K562 (cell line): ENCODE data around the gene CPED1. TPM values are rescaled to one million over a fixed set of nuclear protein-coding genes. Genes with fewer than 3 reads are reported as not detected.

Experiments used
- E2F5 ChIP-seq: sonication (generic); formaldehyde crosslinking; IDR thresholded peaks from 2 replicates; pipeline ENCODE4 v1.8.0; 2022; ENCODE audit warnings: mild to moderate bottlenecking, missing genetic modification reagents
- RBM39 ChIP-seq: fragments of 200-400 bp; formaldehyde crosslinking; optimal IDR thresholded peaks from 2 replicates; pipeline ENCODE3; 2018; ENCODE audit warnings: low read depth, low read length
- REST ChIP-seq, 2 experiments: fragments of 450-650 bp; formaldehyde crosslinking in 1 of 2; IDR thresholded peaks; 2 replicates each; pipeline versions ENCODE4 v1.4.0 to v1.6.1; 2014 to 2020; ENCODE audit warnings: mild to moderate bottlenecking in 2 of 2, borderline replicate concordance in 1 of 2, low read depth in 1 of 2
- ZBTB40 ChIP-seq, 2 experiments: fragments of 450-650 bp in 1 of 2; sonication (generic) in 1 of 2; formaldehyde crosslinking in 1 of 2; IDR thresholded peaks; 2 replicates each; pipeline versions ENCODE4 v1.7.1 to v1.9.0; 2016 to 2022; ENCODE audit warnings: inconsistent platforms in 1 of 2, mild to moderate bottlenecking in 1 of 2, missing genetic modification reagents in 1 of 2
- ZFP1 ChIP-seq: fragments of 450-650 bp; formaldehyde crosslinking; IDR thresholded peaks from 2 replicates; pipeline ENCODE4 v1.4.0; 2020; ENCODE audit warnings: mild to moderate bottlenecking, mixed read lengths
- polyA plus RNA-seq, 8 experiments: library from polyadenylated mRNA; depleted of rRNA in 4 of 8; stranded (reverse) in 5 of 8; unstranded in 3 of 8; fragments of >200 nt; fragmentation: Nextera tagmentation in 2 of 8; fragmentation: Illumina TruSeq in 1 of 8; extraction: Ambion mirVana in 2 of 8; extraction: Trizol in 1 of 8; gene quantifications; 2 replicates each; pipeline versions ENCODE4 v1.2.1 to v1.2.3, GENCODE V29; 2011 to 2014; ENCODE audit warnings: inconsistent platforms in 1 of 8, missing spikeins in 1 of 8
- total RNA-seq, 7 experiments: library from RNA; depleted of rRNA in 6 of 7; stranded (reverse); fragments of >200 nt in 6 of 7; fragmentation: Illumina TruSeq in 2 of 7; extraction: Trizol in 2 of 7; gene quantifications; 2 replicates each; pipeline versions ENCODE4 v1.2.1 to v1.2.3, GENCODE V29; 2011 to 2021; ENCODE audit warnings: low replicate concordance in 1 of 7

Gene CPED1
- total and polyA plus RNA-seq, 9 of the 15 experiments (the other 6 are each of a cell fraction or from before 2014, with no cell fraction given), result 195 to 393 (median 290) TPM

GRCh38 chr7:121342631-121343030, 354.1 kb downstream of the CPED1 start (continued):
- TF ChIP-seq REST (IDR thresholded peaks at IDR 0.05; ENCODE audit: borderline replicate concordance) (no peak), REST (CRISPR knock-in tag; IDR thresholded peaks at IDR 0.05; ENCODE audit: low read depth) (no peak), RBM39 (no peak), ZBTB40 (IDR thresholded peaks at IDR 0.05) (no peak), ZBTB40 (CRISPR knock-in tag; IDR thresholded peaks at IDR 0.05) (no peak), ZFP1 (no peak), E2F5 (CRISPR knock-in tag) (no peak)
